ENCODE measurements around the gene ASPN. TPM values are rescaled to one million over a fixed set of nuclear protein-coding genes. Genes with fewer than 3 reads are reported as not detected.

ASPN gene
- total and polyA plus RNA-seq, 4 donors = 6.4 to 11.4 (median 6.9) TPM

DNA sequence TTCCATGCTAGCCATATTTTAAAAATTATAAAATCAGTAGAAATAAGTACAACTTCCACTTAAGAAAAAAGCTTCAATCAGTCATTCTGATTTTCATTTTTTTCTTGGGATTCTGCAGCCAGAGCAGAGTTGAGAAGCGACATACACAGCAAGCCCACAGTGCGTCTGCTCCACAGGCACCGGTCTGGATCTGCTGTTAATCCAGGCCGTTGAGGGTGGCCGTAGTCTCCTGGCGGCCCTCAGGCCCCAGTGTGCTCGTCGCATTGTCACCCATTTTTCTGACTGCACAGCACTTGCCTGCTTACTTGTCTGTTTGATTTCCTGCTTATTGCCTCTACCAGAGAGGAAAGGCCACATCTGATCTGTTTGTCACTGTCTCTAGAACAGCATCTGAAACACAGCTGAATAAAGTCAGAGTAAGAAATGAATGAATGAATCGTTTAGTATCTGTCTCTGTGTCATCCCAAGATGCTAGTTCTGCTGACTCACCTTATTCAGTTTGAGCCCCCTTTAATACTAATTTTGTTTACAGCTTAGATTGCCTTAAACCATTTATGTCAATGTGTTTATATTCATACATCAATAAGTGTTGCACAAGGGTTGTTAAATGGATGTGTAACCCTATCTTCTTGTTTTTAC is 11.6 kb upstream of the ASPN start:
- TF ChIP-seq SP1 (IDR thresholded peaks at IDR 0.05) = no peak
- TF ChIP-seq HNF4A (conservative IDR thresholded peaks at IDR 0.05) = no peak
- no peak for TF ChIP-seq NR2F2 (IDR thresholded peaks at IDR 0.05)
- TF ChIP-seq HNF4G (IDR thresholded peaks at IDR 0.05) = no peak
- no peak for TF ChIP-seq FOXA1 (IDR thresholded peaks at IDR 0.05)
- TF ChIP-seq, protein P1, sequence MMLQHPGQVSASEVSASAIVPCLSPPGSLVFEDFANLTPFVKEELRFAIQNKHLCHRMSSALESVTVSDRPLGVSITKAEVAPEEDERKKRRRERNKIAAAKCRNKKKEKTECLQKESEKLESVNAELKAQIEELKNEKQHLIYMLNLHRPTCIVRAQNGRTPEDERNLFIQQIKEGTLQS (IDR thresholded peaks at IDR 0.05) = no peak
- TF ChIP-seq, protein P2, sequence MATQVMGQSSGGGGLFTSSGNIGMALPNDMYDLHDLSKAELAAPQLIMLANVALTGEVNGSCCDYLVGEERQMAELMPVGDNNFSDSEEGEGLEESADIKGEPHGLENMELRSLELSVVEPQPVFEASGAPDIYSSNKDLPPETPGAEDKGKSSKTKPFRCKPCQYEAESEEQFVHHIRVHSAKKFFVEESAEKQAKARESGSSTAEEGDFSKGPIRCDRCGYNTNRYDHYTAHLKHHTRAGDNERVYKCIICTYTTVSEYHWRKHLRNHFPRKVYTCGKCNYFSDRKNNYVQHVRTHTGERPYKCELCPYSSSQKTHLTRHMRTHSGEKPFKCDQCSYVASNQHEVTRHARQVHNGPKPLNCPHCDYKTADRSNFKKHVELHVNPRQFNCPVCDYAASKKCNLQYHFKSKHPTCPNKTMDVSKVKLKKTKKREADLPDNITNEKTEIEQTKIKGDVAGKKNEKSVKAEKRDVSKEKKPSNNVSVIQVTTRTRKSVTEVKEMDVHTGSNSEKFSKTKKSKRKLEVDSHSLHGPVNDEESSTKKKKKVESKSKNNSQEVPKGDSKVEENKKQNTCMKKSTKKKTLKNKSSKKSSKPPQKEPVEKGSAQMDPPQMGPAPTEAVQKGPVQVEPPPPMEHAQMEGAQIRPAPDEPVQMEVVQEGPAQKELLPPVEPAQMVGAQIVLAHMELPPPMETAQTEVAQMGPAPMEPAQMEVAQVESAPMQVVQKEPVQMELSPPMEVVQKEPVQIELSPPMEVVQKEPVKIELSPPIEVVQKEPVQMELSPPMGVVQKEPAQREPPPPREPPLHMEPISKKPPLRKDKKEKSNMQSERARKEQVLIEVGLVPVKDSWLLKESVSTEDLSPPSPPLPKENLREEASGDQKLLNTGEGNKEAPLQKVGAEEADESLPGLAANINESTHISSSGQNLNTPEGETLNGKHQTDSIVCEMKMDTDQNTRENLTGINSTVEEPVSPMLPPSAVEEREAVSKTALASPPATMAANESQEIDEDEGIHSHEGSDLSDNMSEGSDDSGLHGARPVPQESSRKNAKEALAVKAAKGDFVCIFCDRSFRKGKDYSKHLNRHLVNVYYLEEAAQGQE (IDR thresholded peaks at IDR 0.05) = no peak
- TF ChIP-seq RAD21 (IDR thresholded peaks at IDR 0.05) = no peak
- TF ChIP-seq YY1 (IDR thresholded peaks at IDR 0.05) = no peak
- TF ChIP-seq GABPA (IDR thresholded peaks at IDR 0.05 in 1 of 2, conservative IDR thresholded peaks at IDR 0.05 in 1 of 2) = no peak
- TF ChIP-seq, protein P3, sequence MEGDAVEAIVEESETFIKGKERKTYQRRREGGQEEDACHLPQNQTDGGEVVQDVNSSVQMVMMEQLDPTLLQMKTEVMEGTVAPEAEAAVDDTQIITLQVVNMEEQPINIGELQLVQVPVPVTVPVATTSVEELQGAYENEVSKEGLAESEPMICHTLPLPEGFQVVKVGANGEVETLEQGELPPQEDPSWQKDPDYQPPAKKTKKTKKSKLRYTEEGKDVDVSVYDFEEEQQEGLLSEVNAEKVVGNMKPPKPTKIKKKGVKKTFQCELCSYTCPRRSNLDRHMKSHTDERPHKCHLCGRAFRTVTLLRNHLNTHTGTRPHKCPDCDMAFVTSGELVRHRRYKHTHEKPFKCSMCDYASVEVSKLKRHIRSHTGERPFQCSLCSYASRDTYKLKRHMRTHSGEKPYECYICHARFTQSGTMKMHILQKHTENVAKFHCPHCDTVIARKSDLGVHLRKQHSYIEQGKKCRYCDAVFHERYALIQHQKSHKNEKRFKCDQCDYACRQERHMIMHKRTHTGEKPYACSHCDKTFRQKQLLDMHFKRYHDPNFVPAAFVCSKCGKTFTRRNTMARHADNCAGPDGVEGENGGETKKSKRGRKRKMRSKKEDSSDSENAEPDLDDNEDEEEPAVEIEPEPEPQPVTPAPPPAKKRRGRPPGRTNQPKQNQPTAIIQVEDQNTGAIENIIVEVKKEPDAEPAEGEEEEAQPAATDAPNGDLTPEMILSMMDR (IDR thresholded peaks at IDR 0.05; ENCODE audit: low read depth, low read length, missing input control) = no peak
- TF ChIP-seq, protein P4, sequence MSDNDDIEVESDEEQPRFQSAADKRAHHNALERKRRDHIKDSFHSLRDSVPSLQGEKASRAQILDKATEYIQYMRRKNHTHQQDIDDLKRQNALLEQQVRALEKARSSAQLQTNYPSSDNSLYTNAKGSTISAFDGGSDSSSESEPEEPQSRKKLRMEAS (IDR thresholded peaks at IDR 0.05) = no peak
- TF ChIP-seq, protein P5, sequence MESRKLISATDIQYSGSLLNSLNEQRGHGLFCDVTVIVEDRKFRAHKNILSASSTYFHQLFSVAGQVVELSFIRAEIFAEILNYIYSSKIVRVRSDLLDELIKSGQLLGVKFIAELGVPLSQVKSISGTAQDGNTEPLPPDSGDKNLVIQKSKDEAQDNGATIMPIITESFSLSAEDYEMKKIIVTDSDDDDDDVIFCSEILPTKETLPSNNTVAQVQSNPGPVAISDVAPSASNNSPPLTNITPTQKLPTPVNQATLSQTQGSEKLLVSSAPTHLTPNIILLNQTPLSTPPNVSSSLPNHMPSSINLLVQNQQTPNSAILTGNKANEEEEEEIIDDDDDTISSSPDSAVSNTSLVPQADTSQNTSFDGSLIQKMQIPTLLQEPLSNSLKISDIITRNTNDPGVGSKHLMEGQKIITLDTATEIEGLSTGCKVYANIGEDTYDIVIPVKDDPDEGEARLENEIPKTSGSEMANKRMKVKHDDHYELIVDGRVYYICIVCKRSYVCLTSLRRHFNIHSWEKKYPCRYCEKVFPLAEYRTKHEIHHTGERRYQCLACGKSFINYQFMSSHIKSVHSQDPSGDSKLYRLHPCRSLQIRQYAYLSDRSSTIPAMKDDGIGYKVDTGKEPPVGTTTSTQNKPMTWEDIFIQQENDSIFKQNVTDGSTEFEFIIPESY (IDR thresholded peaks at IDR 0.05) = no peak
- no peak for TF ChIP-seq TAF1 (conservative IDR thresholded peaks at IDR 0.05)
- TF ChIP-seq FOXA2 (IDR thresholded peaks at IDR 0.05) = no peak
- TF ChIP-seq EGR1 (IDR thresholded peaks at IDR 0.05; ENCODE audit: low read depth in 2 of 2) = no peak
- TF ChIP-seq RXRA (IDR thresholded peaks at IDR 0.05) = no peak
- no peak for TF ChIP-seq JUND (IDR thresholded peaks at IDR 0.05)
- Histone ChIP-seq H3K9me3 (ENCODE audit: control insufficient read depth in 4 of 4, low read length in 3 of 4) (no peaks in the 10 kb centered on the region), H3K27ac (ENCODE audit: low read depth in 1 of 2, low read length in 2 of 2) (no peak overlapping the region), H3K4me1 (ENCODE audit: control insufficient read depth in 4 of 4, insufficient read depth in 4 of 4, low read length in 3 of 4) (no peaks in the 10 kb centered on the region), H3K4me3 (ENCODE audit: low read depth in 1 of 3, low read length in 3 of 3) (no peak overlapping the region), H3K9ac (ENCODE audit: low read depth in 1 of 2, low read length in 2 of 2) (no peak overlapping the region), H3K27me3 (ENCODE audit: control insufficient read depth in 4 of 4, insufficient read depth in 4 of 4, low read length in 3 of 4) (no peaks in the 10 kb centered on the region), H3K36me3 (ENCODE audit: control insufficient read depth in 4 of 4, insufficient read depth in 3 of 4, low read depth in 1 of 4, low read length in 3 of 4) (no peaks in the 10 kb centered on the region)
- 89% methylated on average over 9 of the region's 9 CpGs for WGBS
- DNase-seq (ENCODE audit: low spot score) = no peak

All from liver (tissue), 9 donors.